H1 (cell line): ENCODE measurements around the gene ZNF385B. TPM values are rescaled to one million over a fixed set of nuclear protein-coding genes. Genes with fewer than 3 reads are reported as not detected.

Experiments used
- HDAC6 ChIP-seq: IDR thresholded peaks from one replicate; pipeline ENCODE4 v1.7.1; 2012; ENCODE audit warnings: low read depth, mild to moderate bottlenecking, inconsistent platforms, low read length, moderate library complexity
- polyA plus RNA-seq, 7 experiments: library from polyadenylated mRNA; depleted of rRNA in 3 of 7; stranded (reverse) in 5 of 7; unstranded in 2 of 7; fragments of >200 nt in 5 of 7; fragments of 200-250 nt in 2 of 7; gene quantifications; 1 replicate in 5 of 7; 2 replicates in 1 of 7; 4 replicates in 1 of 7; pipeline versions ENCODE4 v1.2.1 to v1.2.3, GENCODE V29; 2011 to 2013; ENCODE audit warnings: missing spikeins in 2 of 7, mixed read lengths in 2 of 7
- total RNA-seq: library from RNA; stranded (reverse); fragmentation: NEBNext Ultra II Directional; extraction: Animal tissue kit (Norgen Biotek cat#: 25700); gene quantifications from 2 replicates; pipeline ENCODE4 v1.2.1, GENCODE V29; 2021

The ZNF385B gene
- total and polyA plus RNA-seq, 2 of the 8 experiments (the other 6 are each of a cell fraction or from before 2014, with no cell fraction given): 1.1 to 3.7 TPM

GRCh38 chr2:179884193-179884592, 22.8 kb upstream of the ZNF385B start (continued):
- no peak for TF ChIP-seq HDAC6
- TF ChIP-seq, all 59 proteins: peak for 0
